HCEC 1CT (cell line): Measurements from ENCODE around the gene UBE2Q1.

Experiments
- DNase-seq: peaks from one replicate; pipeline ENCODE4 v3.0.0-alpha.2; 2017

Gene UBE2Q1

DNA sequence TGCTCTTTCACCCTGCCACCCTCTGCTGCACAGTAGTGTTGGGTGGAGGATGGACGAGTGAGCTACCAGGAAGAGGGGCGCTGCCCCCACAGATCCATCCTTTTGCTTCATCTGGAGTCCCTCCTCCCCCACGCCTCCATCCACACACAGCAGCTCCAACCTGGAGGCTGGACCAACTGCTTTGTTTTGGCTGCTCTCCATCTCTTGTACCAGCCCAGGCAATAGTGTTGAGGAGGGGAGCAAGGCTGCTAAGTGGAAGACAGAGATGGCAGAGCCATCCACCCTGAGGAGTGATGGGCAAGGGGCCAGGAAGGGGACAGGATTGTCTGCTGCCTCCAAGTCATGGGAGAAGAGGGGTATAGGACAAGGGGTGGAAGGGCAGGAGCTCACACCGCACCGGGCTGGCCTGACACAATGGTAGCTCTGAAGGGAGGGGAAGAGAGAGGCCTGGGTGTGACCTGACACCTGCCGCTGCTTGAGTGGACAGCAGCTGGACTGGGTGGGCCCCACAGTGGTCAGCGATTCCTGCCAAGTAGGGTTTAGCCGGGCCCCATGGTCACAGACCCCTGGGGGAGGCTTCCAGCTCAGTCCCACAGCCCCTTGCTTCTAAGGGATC, 17.6 kb upstream of the UBE2Q1 start:
- no peak for DNase-seq

GRCh38 chr1:154575147-154575927, 16.9 kb upstream of the UBE2Q1 start:
- no peak for DNase-seq

DNA sequence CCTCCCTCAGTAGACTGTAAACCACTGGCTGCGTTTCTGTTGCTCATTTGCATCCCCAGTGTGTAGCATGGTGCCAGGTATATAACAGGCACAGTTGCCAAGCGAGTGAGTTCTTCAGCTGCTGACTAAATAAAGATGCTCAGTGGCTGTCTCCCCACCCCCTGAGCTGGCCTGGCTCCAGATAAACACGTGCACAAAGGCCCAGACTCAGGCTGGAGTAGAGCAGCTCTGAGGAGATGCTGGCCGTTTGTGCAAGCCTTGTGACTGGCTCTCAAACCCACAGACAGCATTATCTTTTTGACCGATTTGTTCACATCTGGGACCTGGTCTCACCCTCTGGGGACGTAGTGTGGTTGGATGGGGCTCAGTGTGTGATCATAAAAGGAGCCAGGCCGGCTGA, 16.3 kb upstream of the UBE2Q1 start:
- no peak for DNase-seq

DNA sequence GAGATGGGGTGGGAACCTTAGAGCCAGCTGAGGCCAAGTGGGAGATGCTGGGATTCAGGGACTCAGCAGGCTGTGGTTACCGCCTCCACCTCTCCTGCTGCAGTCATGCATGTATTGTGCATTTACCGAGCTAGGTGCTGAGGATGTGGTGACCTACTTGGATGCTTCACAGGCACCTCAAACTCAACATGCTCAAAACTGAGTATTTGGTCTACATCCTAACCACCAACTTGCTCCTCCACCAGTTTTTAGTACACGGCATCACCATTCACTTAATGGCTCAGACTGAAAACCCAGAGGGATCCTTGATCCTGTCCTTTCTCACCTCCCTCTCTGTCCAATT, 14.7 kb upstream of the UBE2Q1 start:
- no peak for DNase-seq

DNA sequence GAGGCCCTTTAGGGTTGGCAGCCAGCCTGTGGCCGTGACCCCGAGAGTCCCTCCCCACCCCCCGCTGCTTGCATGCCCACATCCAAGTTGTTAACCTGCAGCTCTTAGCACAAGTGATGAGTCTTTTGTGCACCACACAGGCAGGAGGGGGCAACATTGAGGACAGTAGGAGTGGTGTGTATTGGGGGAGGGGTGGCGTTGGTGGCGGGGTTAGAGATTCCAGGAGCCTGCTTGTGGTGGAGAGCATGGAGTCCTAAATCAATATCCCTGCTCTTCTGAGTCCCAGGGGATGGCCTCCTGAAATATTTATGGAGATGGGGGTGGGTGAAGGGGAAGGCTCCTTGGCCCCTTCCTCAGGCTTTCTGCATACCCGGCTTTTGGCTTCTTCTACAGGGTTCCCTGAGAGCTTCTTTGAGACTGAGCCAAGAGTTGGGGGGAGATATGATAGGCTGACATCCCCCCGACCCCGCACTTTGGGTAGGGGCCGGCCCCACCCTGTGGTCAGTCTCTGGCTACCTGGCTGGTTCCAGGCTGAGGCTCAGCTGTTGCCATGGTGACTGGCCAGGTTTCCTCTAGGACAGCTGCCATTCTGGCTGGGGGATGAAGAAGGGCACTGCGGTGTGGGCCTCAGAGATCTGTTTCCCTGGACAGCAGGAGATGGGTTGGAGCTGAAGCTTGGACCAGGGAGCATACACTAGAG, 14.2 kb upstream of the UBE2Q1 start:
- DNase-seq, result no peak

DNA sequence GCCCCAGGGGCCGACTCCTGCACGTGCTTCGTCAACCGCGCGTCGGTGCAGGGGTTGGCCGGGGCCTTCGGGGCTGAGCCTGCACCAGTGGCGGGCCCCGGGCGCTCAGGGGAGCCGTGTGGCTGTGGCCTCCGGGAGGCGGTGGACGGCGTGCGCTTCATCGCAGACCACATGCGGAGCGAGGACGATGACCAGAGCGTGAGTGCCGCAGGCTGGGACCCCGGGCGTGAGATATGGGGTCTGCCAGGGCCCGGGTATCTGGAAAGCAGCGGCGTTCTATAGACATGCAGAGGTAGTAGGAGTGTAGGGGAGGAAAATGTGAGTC, 13.5 kb upstream of the UBE2Q1 start:
- DNase-seq, result no peak

GRCh38 chr1:154571244-154571963, 12.9 kb upstream of the UBE2Q1 start:
- no peak for DNase-seq

DNA sequence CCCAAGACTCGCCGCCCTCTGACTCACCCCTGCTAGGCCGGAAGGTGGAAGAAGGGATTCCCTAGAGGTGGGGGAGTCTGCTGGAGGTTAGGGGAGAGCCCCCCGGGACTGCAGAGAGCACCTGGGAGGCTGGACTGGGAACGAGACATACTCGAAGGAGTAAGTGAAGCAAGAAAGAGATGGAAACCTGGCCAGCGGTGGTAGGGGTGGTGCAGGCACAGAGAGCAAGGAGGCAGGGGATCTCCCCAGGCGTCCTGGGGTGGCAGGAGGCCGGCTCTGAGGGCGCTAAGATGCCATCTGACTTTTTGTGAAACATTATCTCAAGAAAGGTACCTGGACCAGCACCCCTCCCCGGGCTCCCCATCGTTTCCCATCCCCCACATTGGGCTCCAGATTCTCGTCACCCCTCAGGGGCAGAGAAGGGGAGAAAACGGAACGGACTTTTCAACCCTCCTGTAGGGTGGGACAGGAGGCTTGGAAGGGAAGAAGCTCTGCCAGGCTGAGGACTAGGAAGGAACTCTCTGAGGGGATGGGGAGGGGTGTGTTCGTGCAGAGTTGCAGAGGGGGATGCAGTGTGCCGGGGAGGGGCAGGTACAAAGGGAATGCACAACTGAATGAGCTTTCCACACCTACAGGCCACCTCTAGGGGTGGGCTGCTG, 9.8 kb upstream of the UBE2Q1 start:
- DNase-seq, result no peak

GRCh38 chr1:154567386-154568156, 9.1 kb upstream of the UBE2Q1 start, which contains the start of gene CHRNB2:
Gene CHRNB2 (plus strand): TSS chr1:154567778. CDS start chr1:154568045, 267 bp downstream.
- DNase-seq, result peak; percentile 30

GRCh38 chr1:154565876-154566275, 7.4 kb upstream of the UBE2Q1 start:
- DNase-seq, result no peak

DNA sequence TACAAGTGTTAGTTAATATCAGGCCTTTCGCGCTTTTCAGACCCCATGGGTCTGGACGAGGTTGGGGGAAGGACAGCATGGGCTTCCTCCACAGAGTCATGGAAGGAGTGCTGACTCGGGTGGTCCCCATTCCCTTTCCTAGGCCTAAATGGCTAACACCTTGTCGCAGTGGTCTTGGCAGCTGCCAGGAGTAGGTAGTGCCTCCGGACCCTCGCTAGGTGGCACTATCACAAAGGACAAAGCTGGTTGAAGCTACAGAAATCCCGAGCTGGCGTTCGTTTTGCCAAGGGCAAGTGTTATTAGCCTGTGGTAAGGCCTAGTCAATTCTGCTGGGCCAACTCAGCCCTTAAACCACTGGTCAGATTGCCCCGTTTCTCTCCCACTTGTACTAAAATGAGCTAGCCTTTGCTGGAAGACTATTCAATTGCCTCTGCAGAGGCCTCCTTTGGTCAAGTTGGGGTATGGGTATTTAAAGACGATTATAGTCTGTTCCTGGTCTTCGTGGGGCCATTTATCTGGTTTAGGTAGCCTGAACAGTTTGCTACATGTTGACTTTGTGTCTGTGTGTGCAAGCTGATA, 1.1 kb upstream of the UBE2Q1 start:
- DNase-seq, result peak; percentile 84

- peak; percentile 98 for DNase-seq
Observed at GRCh38 chr1:154558720-154559465, 431 bp upstream of the UBE2Q1 start.

GRCh38 chr1:154557248-154557938, 1.1 kb downstream of the UBE2Q1 start:
- DNase-seq, result no peak

GRCh38 chr1:154556422-154556821, 2.0 kb downstream of the UBE2Q1 start:
- no peak for DNase-seq

DNA sequence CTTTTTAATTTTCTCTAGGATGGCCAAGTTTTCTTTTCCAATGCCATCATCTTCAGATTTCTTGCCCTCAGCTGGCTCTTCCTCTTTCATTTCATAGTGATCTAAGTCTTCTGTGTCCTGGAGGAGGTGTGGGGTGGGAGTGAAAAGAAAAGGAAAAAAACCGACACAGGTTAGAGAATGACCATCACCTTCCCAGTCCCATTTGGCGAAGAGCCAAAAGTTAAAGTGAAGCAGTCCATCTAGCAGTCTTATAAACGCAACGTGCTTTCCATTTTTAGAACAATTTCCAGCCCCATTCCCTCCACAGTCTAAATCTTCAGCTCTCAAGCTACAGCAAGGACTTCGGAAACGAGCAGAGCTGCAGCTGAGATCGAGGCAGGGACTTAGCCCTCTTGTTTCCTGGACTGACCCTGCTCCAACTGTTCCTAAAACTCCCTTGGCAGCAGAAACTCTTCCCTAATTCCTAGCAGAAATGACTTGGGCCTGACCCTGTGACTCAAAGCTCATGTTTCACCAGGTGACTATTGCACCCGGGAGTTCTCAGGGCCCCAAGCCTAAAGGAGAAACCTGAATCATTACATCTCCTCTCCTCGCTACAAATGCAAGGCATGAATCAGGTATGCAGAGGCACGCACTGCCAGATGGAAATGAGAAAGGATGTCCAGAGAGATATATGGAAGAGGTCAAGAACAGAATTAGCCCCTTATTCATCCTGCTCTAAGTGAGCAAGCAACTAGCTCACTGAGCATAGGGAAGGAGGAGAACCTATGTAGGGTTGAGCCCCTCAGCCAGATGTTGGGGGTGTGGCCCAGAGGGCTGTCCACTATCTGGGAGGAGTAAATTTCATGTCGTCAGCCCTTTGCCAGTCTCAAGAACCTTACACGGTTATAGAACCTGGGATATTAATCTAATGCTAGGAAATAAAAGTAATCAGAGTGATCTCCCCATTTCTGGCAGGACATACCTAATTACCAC, 5.1 kb downstream of the UBE2Q1 start:
- DNase-seq, result no peak

DNA sequence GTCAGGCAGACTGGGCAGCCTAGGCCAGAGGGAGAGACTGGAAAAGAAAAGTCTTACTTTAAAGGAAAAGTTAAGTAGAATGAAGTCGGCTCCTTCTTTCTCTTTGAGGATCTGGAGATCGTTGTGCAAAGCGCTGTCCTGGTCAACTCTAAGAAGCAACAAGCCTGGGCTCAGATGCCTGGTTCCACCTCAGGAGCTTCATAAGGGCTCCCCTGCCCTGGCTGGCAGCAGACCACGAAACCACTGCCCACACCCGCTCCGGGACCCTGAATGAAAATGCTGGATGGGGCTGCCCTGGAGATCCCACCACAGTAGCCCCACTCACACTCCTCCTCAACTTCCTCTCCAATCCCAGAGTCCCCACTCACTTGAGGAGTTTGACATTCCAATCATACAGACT, 6.4 kb downstream of the UBE2Q1 start:
- DNase-seq, result no peak

- DNase-seq, result no peak
Observed at GRCh38 chr1:154551474-154551873, 7.0 kb downstream of the UBE2Q1 start.

DNA sequence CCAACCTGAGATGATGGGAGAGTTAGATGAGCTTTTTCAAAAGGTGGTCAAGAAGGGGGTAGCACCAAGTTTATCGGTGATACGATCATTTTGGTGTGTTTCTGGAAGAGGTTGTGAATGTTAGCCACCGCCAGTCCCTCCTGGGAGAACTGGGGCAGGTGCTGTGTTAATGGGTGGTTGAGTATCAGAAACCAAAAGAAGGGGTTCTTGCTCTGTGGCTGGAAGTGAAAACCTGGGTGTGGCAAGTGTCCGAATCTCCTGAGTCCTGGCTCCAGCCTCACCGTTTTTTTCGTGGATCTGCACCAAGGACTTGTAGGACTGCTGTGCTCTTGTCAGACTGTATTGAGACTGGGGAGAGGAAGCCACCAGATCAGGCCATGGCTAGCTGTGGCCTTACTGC, 7.8 kb downstream of the UBE2Q1 start:
- no peak for DNase-seq

DNA sequence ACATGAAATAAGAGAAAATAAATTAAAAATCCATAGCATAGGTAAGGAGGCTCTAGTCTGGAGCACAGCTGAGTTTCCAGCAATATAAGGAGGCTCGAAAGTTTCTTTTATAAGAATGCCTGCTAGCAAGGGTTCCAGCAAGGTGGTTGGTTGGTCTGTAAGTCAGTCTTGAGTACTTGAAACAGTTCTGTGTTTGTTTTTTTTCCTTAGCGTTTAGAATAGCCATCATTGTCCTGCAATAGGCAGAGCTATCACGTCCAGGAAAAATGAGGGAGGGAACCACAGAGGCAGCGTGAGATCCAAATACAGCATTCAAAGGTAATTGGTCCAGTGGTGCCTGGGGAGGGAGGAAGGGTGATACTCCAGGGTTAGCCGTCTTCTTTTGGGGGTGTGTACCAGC, 8.4 kb downstream of the UBE2Q1 start:
- DNase-seq, result no peak
